ENCODE data around the gene TRIM72.
"Not testable (repeated sequence)": the region's sequence is repeated elsewhere in the genome, so short reads cannot be mapped to it uniquely, and the experiment has no call there.

Gene TRIM72

DNA sequence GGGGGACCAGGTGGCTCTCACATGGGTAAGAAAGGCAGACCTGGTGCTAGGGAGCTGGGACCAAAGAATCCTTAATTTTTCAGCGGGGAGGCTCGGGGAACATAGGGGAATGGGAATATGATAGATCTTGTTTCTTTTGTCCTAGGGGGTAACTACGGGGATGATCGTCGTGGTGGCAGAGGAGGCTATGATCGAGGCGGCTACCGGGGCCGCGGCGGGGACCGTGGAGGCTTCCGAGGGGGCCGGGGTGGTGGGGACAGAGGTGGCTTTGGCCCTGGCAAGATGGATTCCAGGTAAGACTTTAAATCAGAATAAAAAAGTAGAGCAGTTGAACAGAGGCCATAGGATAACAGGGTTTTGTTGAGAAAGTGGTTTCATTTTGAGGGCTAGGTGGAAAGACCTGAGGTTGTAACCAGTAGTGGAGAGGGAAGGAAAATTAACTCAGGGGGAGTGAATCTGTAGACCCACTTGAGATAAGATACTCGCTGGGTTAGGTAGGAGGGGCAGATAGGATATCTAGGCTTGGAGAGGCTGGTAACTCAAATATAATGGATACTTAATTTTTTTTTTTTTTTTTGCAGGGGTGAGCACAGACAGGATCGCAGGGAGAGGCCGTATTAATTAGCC is 23.0 kb upstream of the TRIM72 start:
- DNase-seq, result no peak

DNA sequence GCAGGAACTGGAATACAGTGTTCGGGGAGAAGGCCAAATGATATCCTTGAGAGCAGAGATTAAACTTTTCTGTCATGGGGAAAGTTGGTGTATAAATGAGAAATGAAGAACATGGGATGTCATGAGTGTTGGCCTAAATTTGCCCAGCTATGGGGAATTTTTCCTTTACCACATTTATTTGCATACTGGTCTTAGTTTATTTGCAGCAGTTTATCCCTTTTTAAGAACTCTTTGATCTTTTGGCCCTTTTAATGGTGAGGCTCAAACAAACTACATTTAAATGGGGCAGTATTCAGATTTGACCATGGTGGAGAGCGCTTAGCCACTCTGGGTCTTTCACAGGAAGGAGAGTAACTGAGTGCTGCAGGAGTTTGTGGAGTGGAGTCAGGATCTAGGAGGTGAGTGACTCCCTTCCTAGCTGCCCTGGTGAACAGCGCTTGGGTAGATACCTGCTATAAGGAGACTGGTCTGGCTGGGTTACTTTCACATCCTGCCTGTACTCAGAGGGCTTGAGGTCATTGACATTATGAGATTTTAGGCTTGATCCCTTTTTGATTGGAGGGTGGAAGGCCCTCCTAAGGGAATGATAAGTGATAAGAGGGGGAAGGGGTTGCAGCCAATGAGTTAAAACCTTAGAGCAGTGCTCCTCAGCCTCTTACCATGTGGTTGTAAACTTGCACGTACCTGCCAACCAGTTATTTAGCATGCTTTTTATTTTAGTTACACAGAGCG is 22.1 kb upstream of the TRIM72 start:
- no peak for DNase-seq

DNA sequence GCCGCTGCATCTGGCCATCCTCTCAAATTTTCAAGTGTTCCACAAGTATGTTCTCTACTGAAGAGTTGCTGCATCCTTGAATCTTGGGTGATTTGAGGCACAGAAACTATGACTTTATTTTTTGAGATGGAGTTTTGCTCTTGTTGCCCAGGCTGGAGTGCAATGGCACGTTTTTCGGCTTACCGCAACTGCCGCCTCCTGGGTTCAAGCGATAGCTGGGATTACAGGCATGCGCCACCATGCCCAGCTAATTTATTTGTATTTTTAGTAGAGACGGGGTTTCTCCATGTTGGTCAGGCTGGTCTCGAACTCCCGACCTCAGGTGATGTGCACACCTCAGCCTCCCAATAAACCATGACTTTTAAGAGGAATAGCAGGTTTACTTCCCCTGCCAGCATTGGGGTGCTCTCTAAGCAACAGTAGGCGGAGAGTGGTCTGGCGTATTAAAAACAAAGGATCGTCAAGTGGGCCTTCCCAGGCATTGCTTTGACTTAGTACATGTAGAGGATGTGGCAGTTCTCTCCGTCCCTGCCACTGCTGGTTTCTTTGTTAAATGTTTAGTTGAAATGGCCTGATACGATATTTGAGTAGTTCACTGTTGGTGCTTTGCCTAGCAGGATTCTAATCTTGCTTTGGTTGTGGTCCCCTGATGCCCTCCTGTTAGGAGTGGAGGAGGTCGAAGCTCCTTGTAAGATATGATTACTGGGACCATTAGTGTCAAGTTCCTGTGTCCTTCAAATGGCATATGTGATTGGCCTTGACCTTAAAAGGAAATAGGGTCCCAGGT is 20.9 kb upstream of the TRIM72 start:
- no peak for DNase-seq

- DNase-seq, result no peak
Observed at GRCh38 chr16:31193874-31194273, 20.0 kb upstream of the TRIM72 start.

DNA sequence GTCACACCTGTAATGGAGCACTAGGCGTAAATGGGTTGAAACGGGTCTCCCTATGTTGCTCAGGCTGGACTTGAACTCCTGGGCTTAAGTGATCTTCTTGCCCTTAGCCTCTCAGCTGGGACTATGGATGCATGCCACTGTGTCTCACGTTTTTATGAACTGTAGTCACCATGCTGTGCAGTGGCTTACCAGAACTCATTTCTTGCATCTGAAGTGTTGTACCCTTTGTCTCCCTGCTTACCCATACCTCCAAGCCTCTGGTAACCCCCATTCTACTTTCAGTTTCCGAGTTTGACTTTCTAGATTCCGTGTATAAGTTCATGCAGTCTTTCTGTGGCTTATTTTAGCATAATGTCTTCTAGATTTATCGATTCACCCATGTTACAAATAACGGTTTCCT is 19.0 kb upstream of the TRIM72 start:
- no peak for DNase-seq

DNA sequence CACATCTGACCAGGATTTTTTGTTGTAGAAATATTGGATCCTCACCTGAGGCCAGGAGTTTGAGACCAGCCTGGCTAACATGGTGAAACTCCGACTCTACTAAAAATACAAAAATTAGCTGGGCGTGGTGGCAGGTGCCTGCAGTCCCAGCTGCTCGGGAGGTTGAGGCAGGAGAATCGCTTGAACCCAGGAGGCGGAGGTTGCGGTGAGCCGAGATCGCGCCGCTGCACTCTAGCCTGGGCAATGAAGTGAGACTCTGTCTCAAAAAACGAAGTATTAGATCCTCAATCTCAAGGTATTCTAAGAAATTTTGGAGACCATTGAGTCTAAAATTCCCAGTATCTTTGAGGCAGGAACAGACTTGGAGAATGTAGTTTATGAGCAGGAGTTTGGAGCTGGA is 18.1 kb upstream of the TRIM72 start:
- DNase-seq, result not testable (repeated sequence)

GRCh38 chr16:31196324-31197088 is 17.4 kb upstream of the TRIM72 start:
- no peak for DNase-seq

DNA sequence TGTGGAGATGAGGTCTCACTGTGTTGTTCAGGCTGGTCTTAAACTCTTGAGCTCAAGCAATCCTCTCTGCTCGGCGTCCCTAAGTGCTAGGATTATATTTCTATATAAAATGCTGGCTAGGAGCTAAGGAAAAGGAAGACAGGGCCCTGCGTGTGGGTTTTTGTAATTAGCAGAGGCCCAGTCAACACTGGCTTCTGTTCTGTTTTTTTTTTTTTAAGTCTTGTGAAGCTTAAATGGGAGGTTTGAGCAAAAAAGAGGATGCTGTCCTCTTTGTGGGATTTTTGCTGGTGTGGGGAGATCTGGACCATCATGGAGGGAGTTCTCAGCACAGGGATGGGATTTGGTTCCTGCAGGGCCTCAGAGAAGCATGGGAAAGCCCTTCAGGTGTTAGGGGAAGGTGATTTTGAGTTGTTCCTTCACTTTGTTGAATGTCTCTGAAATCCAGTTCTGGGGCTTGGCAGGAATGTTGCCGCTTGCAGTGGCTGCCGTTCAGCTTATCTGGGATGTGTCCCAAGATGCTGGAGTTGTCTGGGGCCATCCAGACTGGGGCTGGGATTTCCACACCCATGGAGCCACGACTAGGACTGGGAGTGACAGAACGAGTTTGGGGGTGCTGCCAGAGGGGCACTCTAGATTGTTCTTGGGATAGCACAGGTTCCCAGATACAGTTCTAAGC is 15.6 kb upstream of the TRIM72 start:
- no peak for DNase-seq

DNA sequence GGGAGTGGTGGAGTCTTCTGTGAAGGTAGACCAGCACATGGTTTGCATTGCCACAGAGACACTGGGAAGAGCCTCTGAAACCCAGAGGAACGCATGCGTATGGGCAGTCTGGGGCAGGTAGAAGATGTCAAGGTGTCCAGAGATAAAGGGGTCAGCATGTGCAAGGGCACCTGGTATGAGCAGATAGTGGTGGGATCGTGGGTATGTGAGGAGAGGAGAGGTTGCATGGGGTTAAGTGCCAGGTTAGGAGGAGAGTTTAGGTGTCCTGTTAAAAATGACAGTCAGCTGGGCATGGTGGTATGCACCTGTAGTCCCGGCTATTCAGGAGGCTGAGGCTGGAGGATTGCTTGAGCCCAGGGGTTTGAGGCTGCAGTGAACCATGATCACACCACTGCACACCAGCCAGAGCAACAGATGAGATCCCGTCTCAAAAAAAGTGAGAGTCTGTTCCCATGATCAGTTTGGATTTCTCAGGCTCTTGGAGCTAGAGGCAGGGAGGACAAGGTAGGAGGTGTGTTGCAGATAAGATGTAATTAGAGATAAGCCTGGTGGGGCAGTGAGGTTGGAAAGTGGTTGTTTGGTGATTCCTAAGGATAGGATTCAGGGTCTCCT is 14.4 kb upstream of the TRIM72 start:
- DNase-seq, result no peak

- DNase-seq, result not testable (repeated sequence)
Observed at GRCh38 chr16:31200111-31200510, 13.8 kb upstream of the TRIM72 start.

GRCh38 chr16:31200821-31201568 is 12.9 kb upstream of the TRIM72 start:
- DNase-seq, result peak; percentile 70

- DNase-seq, result peak; percentile 78
Observed at GRCh38 chr16:31201582-31202413, 12.1 kb upstream of the TRIM72 start.

DNA sequence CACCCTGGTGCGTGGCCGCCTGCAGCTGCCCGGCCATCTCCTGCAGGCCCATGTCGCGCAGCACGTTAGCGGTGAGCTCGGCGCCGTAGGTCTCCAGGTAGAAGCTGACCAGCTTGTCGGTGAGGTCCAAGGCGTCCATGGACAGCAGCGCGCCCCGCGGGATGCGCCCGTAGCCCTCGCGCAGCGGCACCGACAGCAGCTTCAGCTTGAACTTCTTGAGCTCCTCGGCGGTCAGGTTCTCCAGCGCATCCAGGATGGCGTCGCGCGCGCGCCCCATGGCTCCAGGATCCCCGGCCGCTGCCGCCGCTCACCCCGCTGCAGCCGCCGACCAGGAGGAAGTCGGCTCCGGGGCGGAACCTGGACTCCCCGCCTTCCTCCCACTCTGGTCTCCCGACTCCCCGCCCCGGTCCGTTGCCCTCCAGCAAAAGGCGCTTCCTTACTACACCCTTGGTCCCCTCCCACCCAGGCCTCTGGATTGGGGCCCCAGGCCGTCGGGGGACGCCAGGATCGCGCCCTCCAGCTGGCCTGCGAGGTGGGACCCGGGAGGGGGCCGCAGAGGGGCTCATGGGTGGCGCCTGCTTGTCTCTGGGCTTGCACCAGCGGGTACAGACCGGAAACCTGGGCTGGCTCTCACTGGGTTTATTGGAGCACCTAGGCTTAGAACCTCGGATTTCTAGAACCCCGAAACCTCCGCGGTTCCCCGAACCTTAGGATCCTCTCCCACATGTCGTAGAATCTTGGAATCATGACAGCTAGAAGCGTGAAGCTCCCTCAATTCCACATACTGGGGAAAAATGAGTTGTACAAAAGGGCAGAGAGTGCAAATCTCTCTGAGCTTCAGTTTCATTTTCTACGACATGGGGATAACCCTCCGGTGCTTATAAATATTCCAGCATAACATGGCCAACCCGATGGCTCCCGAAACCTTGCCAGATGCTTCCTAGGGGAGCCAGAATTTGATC is 11.2 kb upstream of the TRIM72 start, which contains the start of gene PYCARD:
PYCARD (minus strand) TSS at position 347 of the 962 bp plus-strand sequence; CDS start at position 277, 70 bp downstream.
- DNase-seq, result peak; percentile 57

DNA sequence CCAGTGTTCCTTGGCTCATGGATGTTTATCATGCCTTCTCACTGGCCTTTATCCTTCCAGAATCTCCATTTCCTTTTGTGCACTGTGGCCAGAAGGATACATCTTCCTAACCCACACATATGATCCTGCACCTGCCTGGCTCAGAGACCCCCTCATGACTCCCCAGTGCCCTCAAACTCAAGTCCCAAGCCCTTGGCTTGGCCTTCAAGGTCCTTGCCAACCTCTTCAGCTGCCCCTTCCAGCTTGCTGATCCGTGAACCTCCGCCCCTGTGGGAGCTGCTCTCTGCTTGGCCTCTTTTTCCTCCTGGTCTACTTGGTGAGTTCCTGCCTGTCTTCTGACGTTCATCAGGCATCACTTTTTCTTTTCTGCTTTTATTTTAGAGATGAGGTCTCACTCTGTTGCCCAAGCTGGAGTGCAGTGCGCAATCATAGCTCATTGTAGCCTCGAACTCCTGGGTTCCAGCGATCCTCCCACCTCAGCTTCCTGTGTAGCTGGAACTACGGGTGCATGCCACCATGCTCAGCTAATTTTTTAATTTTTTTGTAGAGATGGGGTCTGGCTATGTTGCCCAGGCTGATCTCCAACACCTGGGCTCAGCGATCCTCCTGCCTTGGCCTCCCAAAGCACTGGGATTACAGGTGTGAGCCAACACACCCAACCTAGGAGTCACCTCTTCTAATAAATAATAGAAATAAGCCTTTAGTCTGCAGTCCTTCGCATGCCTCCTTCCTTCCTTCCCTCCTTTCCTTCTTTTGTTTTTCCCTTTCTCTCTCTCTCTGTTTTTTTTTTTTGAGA is 8.8 kb upstream of the TRIM72 start:
- DNase-seq, result no peak

DNA sequence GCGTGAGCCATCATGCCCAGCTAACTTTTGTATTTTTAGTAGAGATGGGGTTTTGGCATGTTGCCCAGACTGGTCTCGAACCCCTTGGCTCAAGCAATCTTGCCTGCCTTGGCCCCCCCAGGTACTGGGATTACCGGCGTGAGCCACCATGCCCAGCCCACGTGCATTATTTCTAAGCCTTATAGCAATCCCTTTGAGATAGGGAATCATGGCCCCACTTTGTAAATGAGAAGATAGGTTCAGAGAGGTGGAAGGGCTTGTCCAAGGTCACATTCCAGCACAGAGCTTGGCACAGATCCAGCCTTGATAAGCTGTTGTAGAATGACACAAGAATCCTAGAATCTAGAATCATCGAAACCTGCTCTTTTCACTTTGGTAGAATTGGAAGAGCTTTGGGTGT is 7.1 kb upstream of the TRIM72 start:
- peak; percentile 50 for DNase-seq

DNA sequence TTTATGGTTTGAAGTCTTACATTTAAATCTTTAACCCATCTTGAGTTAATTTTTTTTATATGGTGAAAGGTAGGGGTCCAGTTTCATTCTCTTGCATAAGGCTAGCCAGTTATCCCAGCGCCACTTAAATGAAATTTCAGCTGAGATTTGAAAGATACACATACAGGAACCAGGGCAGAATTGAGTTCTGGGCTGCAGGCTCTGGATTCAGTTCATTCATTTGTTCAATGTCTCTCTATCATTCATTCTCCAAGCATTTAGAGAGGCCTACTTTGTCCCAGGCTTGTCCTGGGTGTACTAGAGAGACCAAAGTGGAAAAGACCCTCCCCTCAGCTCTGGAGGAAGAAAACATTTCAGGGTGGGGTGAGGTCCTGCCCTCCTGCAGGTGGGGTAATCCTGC is 577 bp upstream of the TRIM72 start:
- DNase-seq, result no peak

DNA sequence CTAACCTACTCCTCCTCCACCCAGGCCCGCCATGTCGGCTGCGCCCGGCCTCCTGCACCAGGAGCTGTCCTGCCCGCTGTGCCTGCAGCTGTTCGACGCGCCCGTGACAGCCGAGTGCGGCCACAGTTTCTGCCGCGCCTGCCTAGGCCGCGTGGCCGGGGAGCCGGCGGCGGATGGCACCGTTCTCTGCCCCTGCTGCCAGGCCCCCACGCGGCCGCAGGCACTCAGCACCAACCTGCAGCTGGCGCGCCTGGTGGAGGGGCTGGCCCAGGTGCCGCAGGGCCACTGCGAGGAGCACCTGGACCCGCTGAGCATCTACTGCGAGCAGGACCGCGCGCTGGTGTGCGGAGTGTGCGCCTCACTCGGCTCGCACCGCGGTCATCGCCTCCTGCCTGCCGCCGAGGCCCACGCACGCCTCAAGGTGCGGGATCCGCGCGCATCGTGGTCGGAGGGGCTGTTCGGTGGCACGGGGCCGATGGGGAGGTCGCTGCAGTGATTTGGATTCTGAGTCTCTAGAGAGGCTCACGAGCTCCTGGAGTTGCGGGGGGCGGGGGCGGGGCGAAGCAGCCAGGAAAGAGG is 878 bp downstream of the TRIM72 start:
- no peak for DNase-seq

Measured in RPMI8226 (cell line).